Stimulated activated CD4-positive, alpha-beta T cell treated with anti-CD3 and anti-CD28 coated beads, Interleukin-1b, Interleukin-23, amount 100 ng/mL, for 48 hours (primary cell): ENCODE results near the gene PTPN14.
"Not testable (repeated sequence)": the region's sequence is repeated elsewhere in the genome, so short reads cannot be mapped to it uniquely, and the experiment has no call there.

ENCODE experiments used
- DNase-seq: peaks from one replicate; pipeline ENCODE4 v3.0.0-alpha.2; 2020

The PTPN14 gene

DNA sequence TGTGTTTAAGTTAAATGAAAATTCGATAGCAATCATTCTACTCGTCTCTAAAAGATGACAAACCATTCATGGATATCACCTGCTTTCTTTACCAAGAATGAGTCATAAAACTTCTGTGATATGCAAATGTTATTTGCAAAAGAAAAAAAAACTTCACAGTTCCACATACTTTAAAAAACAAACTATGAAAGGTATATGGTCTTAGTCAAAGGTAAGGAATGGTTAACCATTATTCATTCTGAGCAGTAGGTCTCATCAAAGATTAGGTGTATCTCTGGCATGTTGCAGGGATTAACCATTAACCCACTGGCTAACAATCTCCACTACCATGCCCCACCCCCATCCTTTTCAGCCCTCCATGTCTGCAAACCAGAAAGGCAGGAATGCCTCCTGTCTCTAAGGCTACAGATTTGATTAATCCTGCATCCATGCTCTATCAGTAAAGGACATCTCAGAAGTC, 44.4 kb downstream of the PTPN14 start:
- DNase-seq = no peak

DNA sequence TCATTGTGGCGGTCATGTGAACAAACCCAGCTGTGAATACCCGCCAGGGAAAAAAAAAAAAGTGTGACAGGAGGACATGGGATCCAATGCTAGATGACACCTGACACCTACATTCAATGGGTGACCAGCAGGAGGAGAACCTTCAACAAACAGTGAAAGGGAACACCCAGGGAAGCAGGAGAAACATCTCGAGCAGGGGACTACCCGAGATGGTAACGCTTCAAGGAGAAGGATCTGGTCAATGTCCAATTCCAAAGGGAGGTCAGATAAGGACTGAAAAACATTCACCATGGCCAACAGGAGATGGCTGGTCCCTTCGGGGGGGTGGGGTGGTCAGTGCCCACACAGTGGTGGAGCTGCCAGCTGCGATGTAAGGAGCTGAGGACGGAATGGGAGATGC, 46.3 kb downstream of the PTPN14 start:
- DNase-seq = no peak

DNA sequence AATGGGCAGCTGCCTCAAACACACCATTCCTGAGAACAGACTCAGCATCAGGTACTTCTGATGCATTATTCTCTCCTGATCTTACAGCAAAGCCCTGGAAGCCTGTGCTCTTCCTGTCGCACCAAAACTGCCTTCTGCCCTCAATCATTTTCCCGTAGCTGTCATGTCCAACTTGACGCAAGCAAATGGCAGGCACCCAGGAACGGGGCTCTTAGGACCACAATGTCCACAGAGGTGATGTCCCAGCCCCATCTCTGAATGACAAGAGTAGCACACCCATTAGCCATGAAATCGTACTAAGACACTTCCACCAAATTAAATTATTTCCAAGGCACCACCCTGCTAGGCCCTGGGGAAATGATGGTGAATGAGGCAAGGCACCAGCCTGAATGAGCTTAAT, 47.1 kb downstream of the PTPN14 start:
- DNase-seq = no peak

DNA sequence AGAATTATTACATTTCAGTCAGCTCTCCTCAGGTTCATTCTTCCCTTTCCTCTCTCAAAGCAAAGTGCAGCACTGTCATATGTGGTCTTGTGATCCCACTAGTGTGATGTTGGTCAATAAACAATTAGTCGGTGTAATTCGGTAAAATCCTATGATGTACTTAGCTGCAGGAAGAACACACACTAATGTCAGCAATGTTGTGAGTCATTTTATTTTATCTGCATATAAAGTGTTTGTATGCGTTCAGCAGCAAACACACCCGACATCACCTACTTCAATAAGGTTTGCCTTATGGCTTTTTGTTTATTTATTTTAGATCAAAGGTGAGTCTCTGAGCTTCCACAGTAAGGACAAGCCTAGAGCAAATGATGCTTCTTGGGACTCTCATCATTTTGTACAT, 47.8 kb downstream of the PTPN14 start:
- DNase-seq = no peak

DNA sequence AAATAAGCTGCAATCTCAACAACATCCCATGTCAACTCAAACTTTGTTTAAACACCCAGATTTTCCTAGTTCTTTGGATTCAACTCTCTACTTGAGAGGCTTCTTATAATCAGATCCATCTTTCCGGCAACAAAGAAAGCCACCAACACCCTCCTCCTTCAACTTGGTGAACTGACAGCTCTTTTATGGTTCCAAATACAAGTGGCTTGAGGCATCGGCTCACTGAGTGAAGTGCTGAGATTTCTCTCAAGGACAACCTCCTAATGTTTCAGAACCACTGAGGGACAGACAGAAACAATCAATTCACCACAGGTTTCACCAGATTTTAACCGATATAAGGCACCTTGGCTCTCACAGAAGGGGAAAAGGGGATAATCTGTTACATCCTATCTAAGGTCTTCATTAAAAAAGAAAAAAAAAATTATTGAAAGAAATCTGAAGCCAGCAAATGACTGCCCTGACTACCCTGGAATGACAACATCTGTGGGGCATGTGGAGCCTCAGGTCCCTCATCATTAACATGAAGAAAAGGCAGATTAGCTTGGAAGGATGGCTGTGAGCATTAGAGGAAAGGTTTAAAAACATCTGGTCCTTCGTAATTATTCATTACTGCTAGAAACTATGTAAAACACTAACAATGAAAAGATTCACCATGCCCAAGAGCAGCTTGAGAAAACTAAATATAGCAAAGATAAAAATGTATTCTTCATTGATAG, 50.9 kb downstream of the PTPN14 start:
- no peak for DNase-seq

DNA sequence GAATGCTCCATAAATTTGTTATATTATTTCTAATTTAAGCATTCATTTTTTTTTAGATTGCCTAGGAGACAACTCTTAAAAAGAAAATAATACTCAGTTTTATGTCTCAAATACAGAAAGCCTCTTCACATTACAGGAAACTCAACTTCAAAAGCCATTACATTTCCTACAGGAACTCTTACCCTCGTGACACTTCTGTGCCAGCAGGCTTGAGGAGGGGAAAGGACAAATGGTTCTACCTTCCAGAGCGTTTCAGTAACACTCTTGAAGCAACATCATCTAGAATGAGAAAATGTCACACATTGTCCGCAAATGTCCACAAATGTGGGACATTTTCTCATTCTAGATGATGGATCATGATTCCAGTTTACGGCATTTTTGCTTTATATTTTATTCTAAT, 51.7 kb downstream of the PTPN14 start:
- no peak for DNase-seq

DNA sequence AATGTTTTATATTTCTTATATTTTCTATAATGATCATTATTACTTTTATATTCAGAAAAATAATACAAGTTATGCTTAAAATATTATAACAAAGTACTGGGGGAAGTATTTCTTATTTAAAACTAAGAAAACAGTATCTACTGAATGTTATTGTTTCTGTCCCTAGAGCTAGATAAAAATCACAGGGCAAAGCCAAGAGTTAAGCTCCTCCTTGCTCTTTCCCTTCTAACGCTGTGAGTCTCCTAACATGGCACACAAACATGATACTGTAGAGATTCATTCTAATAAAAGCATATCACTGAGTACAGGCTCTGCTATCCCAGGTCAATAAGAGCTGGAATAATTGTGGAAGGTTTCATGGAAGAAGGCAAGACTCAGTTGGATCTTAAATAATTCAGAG, 53.4 kb downstream of the PTPN14 start:
- DNase-seq = no peak

DNA sequence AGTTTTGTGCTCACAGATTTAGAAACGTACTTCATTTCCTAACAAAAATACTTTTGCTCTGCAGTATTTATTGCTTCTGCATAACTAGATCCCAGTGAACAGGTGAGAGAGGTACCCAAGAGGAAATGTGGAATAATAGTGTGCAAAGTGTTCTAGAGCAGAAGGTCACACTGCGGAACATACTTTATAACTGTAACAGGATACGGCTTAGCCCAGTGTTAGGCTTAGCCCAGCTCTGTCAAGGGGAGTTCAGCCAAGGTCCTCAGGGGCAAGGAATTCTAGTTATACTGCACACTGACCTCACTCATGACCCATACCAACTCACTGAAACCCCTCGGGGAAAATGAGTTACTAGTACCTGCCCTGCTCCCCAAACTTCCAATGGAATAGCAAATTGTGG, 55.3 kb downstream of the PTPN14 start:
- DNase-seq = no peak

DNA sequence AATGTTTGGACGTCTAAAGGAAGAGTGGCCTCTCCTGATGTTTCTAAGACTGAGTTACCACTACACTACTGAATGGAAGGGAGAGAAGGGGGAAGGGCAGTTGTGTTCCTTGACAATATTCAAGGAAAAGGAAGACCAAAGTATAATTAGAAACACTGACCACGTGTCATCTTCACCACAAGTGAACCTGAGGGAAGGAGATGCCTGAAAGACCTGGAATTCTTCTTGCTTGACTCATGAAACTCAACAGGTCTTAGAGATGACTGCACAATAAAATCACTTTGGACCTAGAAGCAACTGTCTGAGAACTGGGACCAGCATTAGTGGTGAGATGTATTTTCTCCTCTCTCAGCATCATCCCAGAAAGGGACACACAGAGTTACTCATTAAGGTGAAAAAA, 56.7 kb downstream of the PTPN14 start:
- DNase-seq = no peak

DNA sequence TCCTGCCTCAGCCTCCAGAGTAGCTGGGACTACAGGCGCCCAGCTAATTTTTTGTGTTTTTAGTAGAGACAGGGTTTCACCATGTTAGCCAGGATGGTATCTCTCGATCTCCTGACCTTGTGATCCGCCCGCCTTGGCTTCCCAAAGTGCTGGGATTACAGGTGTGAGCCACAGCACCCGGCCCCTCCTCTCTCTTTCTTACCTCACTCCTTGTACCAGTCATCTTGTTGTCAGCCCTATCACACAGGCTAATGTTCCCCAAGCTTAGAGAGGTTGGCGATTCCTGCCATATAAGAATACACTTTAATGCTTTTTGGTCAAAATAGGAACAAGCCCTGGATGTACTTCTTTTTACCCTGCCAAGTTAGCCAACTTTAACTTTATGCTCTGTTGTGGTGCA, 57.2 kb downstream of the PTPN14 start:
- not testable (repeated sequence) for DNase-seq

DNA sequence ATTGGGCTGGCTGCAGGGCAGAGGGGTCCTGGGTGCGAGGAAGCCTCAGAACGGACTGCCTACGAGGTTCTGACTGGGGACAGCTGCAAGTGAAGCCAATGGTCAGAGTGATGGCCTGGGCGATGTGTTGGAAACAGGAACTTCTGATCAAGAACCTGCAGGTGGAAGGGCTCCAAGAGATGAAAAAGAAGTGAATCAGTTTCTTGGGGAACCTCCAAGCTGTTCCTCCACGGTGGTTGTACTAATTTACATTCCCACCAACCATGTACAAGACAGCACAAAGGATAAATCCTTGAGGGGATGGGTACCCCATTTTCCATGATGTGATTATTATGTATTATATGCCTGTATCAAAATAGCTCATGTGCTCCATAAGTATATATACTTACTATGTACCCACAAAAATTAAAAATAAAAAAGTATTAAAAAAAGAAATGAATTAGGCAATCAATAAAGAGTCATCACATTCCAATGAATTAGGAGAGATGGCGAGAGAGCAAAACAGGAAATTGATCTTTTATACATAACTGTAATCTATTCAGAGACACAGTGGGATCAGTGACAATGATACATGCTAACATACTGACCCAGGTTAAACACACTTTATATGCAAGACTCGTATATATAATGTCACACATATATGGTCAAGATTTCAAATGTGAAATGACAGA, 58.1 kb downstream of the PTPN14 start:
- DNase-seq = no peak

DNA sequence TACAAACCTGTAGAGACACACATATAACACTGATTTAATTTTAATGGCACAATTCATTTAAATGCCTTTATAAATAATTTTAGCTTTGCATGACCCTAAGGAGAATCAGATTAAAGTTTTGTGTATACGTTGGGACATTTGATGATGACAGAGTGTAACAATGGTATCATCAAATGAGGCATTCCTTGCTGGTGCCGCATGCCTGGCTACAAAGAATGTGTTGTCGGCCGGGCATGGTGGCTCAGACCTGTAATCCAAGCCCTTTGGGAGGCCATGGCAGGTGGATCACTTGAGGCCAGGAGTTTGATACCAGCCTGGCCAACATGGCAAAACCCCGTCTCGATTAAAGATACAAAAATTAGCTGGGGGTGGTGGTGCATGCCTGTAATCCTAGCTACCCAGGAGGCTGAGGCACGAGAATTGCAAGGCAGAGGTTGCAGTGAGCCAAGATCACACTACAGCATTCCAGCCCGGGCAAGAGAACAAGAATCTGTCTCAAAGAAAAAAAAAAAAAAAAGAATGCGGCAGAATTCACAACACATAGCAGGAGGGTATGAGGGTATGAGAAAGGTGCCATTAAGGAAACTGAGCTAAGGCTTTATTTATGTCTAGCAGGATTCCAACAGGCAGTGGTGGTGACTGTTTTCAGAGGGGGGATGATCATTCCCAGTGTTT, 58.9 kb downstream of the PTPN14 start:
- no peak for DNase-seq

DNA sequence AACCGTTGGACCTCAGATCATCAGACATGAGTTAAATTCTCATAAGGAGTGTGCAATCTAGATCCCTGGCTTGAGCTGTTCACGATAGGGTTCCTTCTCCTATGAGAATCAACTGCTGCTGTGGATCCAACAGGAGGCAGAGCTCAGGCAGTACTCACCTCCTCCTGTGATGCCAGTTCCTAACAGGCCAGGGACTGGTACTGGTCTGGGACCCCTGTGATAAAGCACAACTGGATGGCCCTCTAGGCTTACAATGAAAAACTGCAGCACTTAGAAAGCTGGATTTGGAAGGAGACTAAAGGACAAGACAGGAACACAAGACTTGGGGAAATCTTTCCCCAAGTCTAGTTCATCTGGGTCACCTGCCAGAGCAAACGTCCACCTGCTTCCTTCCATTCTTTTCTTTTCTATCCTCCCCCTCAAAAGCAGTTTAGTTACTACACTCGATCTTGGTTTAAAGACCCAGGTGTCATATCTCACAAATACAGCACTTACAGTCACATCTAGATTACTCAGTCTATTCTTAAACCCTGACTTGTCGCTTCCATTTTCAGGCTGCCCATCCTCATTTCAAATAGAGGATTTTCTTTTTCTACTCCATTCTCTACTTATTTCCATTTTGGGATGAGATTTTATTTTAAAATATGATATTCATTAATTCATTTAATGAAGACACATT, 59.8 kb downstream of the PTPN14 start:
- no peak for DNase-seq

DNA sequence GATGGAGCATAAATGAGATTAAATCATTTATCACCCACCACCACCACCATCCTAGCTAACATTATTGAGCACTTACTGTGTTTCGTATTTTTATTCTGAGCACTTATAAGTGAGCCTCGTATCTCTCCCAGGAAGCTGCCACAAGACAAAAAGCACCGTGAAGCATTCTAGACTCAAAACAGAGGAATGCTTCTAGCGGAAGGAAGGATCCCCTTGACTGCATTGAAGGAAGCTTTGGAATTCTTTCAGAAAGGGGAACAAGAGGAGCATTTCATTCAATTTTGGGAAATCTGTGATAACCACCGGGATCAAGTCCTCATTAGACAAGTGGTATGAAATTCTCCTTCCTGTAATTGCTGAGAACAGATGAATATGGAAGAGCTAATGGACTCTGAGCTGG, 66.3 kb downstream of the PTPN14 start:
- DNase-seq = no peak

DNA sequence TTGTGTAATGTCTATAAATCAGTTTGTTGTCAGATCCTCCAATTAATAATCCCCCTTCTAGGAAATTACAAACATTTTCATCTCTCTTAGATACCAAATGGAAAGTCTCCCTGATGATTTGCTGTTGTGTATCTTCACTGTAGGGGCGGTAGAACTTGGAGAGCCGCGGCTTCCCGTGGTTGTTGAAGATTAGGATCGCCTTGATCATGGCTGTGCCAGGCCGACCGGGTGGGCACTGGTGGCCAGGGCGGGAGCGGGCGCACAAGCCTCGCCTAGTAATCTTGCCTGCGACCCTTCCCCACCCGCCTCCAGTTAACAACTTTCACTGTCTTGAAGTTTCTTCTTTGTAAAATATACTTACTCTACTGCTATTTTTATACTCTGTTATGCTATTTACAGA, 68.2 kb downstream of the PTPN14 start:
- DNase-seq = not testable (repeated sequence)

DNA sequence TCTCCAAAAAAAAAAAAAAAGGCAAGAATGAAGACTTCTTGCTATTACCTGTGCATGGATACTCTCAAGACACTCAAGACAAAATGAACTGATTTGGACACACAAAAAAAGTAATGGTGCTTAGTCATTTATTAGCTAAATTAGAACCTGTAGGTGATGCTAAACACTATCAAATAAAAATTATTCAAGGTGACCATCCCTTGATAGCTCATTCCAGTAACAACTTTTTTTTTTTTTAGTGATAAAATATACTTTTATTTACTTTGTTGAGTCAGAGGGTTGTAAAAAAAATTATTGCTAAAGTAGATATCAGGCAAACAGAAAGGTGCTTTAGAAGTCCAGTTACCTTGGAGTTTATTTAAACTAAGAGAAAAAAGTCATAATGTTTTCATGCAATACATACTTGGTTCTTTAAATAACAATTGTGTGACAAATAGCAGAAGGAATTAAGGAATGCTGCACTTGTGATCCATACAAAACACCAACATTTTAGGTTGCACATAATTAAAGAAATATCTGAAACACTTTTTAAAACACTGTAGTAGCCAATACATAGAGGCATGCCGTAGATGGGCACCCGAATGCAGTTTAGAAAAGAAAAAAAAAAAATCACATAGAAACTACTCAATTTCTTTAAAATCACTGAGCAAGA, 69.3 kb downstream of the PTPN14 start:
- DNase-seq = not testable (repeated sequence)

DNA sequence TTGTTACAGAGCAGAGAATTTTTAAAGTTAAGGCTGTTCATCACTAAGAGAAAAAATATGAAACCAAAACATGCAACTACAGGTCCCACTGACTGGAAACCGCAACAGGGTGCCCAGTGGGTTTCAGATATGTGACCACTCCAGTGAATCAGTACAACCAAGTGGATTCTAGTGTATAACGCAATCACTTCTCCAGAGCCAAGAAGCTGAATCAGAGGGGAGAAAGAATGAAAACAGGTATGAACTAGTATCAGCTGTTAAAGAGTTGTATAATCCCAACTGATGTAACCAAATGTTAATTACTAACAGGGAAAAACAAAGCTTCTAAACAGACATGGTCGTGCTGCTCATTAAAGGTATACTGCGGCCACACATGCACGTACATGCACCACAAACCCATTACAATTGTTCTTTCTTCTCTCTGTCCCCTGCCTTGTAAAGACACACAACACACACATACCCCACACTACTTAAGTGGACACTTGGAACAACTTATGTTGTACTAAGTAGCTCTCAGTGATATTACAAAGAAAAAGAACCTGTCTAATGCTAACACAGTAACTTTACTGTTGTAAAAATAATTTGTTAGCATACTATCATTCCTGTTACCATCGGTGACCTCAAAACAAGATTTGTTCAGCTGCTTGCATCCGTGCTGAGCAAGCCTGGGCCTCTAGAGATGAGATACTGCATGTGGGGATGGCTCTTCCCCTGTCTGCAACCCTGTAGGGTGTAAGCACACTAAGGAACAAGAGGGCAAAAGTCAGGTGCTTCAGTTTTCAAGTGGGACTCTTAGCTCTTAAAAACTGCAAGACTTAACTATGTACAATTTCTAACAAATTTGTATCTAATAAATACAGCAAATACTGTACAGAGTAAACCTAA, 74.2 kb downstream of the PTPN14 start:
- DNase-seq = no peak

DNA sequence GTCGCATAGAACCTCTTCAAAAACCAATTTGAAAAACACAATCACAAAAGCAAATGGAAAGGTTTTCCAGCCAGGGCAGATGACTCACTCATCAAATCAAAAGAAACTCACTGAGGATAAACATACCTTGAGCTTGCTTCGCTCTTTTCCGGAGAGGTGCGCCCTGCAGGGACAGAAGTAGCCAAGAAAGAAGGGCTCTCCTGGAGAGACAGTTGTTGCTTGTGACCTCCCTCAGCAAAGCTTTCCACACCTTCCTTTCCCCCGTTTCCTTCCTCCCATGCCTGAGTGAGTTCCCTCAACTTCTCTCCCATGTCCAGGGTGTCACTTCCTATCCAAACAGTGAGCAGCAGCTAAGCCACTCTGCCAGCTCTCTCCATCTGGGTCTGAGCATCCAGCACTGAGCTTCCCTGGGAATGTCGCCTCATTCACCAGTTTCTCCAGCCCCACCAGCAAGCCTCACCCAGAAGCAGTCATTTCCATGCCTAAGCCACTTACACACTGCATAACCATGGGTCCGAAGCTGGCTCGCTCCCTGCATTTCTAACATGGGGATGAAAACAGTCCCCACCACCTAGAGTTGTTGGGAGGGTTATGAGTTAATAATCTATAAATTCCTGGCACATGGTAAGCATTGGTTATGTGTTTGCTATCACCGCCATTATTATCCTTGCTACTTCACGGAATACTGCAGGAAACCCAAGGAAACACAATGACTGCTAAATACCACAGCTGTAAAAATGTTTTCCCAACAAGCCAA, 75.0 kb downstream of the PTPN14 start:
- no peak for DNase-seq

DNA sequence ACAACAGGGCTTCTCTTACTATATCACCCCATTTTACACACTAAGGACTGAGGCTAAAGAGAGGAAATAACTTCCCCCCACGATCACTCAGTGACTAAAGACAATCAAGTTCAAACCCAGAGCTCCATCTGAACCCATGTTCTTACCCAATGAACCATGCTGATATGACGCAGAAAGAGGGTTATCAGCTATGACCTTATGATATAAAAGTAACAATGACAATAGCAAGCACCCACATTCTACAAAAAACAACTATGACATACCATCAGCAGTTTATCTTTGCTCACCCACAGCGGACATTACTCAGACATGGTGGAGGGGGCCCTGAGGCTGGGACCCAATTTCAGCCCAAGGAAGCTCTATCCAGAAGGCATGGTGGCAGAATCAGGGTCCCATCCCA, 75.7 kb downstream of the PTPN14 start:
- DNase-seq = no peak

DNA sequence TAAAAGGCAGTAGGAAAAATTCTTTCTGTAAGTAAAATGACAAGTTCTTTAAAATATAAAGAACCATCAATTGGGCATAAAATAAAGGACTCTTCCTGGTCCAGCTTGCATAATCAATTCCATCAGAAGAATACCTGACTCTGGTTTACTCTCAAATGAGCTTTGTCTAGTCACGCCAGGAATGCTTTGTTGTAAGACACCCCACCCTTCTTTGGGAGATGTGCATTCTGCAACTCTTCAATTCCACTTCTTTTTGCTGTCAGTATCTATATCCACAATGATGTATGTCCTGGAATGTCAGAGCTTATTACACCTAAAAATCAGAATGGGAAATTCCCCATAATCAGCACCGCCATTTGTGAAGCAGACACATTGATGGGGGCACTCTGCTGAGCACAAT, 76.1 kb downstream of the PTPN14 start:
- no peak for DNase-seq

DNA sequence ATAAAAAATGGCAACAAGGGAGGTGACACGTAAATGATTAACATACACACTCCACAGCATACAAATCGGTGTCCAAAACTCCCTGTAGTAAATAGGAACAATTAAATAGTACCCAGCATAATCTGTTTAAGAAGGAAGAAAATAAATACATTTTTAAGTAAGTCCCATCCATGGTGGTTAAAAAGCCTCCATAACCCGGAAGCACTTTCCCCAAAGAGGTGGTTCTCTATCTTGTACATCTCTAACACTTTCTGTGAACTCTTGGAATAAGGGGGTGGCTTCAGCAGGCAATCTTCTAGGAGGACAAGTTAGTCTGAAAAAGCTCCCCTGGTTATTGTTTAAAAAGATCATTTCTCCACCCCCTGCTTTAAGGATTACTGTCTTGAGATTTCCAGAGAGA, 76.9 kb downstream of the PTPN14 start:
- DNase-seq = no peak
